Heart left ventricle (tissue), 13 donors: Measurements from ENCODE around the gene GOLGA8T.
"Not testable (repeated sequence)": the region's sequence is repeated elsewhere in the genome, so short reads cannot be mapped to it uniquely, and the experiment has no call there.

Experiments used
- CTCF ChIP-seq, 12 donors: fragments of 200-600 bp; sonication (generic) in 4 of 12; IDR thresholded peaks; one replicate each; pipeline versions ENCODE4 v1.5.0 to v1.8.0; 2018 to 2022; ENCODE audit warnings: antibody characterized with exemption in 12 of 12, mild to moderate bottlenecking in 5 of 12
- POLR2A ChIP-seq, 2 donors: fragments of 450-650 bp; IDR thresholded peaks; one replicate each; pipeline ENCODE4 v1.6.1; 2017; ENCODE audit warnings: antibody characterized with exemption in 2 of 2, mild to moderate bottlenecking in 2 of 2, moderate library complexity in 2 of 2
- donor health status: ischemic (EF 13 %, LVEDD 7.1; RV severe dilation, severe dysfunction).
- donor health status: DM: no; HTN: yes; CAD: no.
- donor health status: DM: no; HTN: no; CAD: no.
- donor health status: ischemic (EF 25% LVEDD 6.9; RV normal size, moderate dysfunction).
- donor health status: ischemic (EF 25% LVEDD 5.7; RV mildly dilated, moderate dysfunction).
- donor health status: ischemic (EF 35%, LVEDD 5.7; RV mildly dilated, moderate dysfunction).
- donor health status: nonischemic (EF 11% LVEDD 7.7; RV severe dilation, severe dysfunction).
- donor health status: DM: yes; HTN: yes; CAD: no.
- donor health status: PGD.
- donor health status: ischemic (EF 29% LVEDD 5.4; RV normal size, mild dysfunction).
- donor health status: nonischemic (EF 23%, LVEDD 6.1; RV moderate dilation, normal function).

DNA sequence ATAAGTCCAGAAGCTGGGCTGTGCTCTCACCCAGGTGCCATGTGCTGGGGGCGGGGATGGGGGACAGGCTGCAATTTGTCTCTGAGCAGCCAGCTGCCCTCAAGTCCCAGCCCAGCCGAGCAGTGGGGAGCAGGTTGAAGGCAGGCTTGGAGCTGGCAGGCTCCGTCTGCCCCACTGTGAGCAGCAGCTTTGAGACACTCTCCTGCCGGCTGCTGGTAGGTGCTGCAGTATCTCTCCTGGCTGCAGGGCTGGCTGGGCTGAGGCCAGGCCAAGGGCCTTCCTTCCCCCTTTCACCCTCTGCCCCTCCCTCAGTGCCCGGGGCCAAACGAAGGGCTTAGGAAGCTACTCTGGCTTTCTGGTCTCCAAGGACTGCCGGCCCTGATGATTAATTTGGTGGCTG is 50.6 kb downstream of the GOLGA8T start:
- not testable (repeated sequence) for TF ChIP-seq CTCF, POLR2A (IDR thresholded peaks at IDR 0.05)
